A673 (cell line): Measurements from ENCODE around the gene DLGAP1.

Experiments
- CTCF ChIP-seq: fragments of 300-800, 200-600 bp; sonication (generic); conservative IDR thresholded peaks from 2 replicates; pipeline ENCODE4 v1.5.1; 2017; ENCODE audit warnings: low read depth, mild to moderate bottlenecking, antibody characterized with exemption, low read length, moderate library complexity, mixed read lengths
- EZH2 ChIP-seq: fragments of 200-600 bp; sonication (generic); IDR thresholded peaks from 2 replicates; pipeline ENCODE4 v1.6.1; 2017; ENCODE audit warnings: borderline replicate concordance, low read depth, mild to moderate bottlenecking, mixed read lengths, antibody characterized with exemption, low read length; ENCODE audit not compliant: poor library complexity, severe bottlenecking

- TF ChIP-seq CTCF (no peak), EZH2 (no peak)
Observed at GRCh38 chr18:3985664-3986063, 469.4 kb downstream of the DLGAP1 start.
